ENCODE results near the gene ITPR1.

The ITPR1 gene

DNA sequence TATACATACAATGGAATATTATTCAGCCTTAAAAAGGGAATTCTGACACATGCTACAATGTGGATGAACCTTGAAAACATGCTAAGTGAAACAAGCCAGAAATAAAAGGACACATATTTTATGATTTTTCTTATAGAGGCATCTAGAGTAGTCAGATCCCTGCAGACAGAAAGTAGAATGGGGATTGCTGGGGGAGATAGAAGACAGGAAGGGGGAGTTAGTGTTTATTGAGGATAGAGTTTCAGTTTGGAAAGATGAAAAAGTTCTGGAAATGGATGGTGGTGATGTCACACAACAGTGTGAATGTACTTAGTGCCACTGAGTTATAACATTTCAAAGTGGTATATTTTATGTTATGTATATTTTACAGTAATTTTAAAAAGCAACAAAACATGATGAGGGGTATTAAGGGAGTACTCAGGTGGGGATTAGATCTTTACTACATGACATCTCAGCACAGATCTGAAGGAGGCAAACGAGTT is 4.7 kb downstream of the ITPR1 start:
- no peaks in the 10 kb centered on the region for H3K4me1 ChIP-seq
- H3K27me3 ChIP-seq, result no peaks in the 10 kb centered on the region
- TF ChIP-seq, protein P1, sequence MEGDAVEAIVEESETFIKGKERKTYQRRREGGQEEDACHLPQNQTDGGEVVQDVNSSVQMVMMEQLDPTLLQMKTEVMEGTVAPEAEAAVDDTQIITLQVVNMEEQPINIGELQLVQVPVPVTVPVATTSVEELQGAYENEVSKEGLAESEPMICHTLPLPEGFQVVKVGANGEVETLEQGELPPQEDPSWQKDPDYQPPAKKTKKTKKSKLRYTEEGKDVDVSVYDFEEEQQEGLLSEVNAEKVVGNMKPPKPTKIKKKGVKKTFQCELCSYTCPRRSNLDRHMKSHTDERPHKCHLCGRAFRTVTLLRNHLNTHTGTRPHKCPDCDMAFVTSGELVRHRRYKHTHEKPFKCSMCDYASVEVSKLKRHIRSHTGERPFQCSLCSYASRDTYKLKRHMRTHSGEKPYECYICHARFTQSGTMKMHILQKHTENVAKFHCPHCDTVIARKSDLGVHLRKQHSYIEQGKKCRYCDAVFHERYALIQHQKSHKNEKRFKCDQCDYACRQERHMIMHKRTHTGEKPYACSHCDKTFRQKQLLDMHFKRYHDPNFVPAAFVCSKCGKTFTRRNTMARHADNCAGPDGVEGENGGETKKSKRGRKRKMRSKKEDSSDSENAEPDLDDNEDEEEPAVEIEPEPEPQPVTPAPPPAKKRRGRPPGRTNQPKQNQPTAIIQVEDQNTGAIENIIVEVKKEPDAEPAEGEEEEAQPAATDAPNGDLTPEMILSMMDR (IDR thresholded peaks at IDR 0.05; ENCODE audit: low read depth, low read length), result no peak

DNA sequence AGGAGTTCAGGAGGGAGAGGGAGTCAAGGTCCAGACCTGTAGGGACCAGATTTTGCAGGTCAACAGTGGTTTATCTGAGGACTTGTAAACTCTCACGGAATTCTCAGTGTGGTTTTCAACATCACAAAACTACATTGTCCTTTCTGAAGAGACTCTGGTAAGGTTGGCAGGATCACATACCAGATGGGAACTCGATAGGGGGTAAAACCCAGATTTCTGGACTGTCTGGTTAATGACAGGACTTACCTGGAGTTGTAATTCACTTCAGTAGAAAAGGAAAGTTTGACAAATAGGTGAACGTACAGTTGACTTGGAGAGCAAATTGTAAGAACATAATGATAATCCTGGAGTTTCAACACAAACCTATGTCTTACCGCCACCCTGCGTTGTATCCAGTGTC is 5.3 kb downstream of the ITPR1 start:
- Histone ChIP-seq H3K9me3 (no peaks in the 10 kb centered on the region), H3K4me1 (no peaks in the 10 kb centered on the region; the same call in 1 of the 2 replicates), H3K4me3 (ENCODE audit: low read depth, low read length) (no peak overlapping the region), H3K27me3 (no peaks in the 10 kb centered on the region), H3K36me3 (peaks cover 13% of the 10 kb centered on the region)
- DNase-seq, result no peak
- TF ChIP-seq, protein P1 (IDR thresholded peaks at IDR 0.05; ENCODE audit: low read depth, low read length), result no peak

More for the DNA sequence above, 4.7 kb downstream of the ITPR1 start:
- no peak overlapping the region for H3K4me3 ChIP-seq (ENCODE audit: low read depth, low read length)
- peaks cover 13% of the 10 kb centered on the region for H3K36me3 ChIP-seq
- no peaks in the 10 kb centered on the region for H3K9me3 ChIP-seq
- no peak for DNase-seq

DNA sequence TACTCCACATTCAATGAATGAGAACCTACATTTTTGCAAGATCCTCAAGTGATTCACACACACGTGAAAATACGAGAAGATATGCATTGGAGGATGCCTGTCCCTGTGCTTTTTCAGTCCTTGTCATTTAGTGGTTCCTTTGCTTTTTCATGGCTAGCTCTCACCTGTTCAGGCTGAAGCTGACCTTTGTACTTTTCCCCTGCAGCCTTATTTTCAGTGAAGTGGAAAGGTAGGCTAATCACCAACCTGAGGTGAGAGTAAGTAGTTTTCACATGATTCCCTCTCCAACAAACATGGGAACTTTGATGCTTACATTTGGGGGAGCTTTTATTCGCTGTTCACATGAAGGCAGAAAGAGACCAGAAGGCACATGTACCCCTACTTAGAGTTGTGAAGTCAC is 8.3 kb downstream of the ITPR1 start:
- DNase-seq, result no peak
- TF ChIP-seq, protein P1 (IDR thresholded peaks at IDR 0.05; ENCODE audit: low read depth, low read length), result no peak

DNA sequence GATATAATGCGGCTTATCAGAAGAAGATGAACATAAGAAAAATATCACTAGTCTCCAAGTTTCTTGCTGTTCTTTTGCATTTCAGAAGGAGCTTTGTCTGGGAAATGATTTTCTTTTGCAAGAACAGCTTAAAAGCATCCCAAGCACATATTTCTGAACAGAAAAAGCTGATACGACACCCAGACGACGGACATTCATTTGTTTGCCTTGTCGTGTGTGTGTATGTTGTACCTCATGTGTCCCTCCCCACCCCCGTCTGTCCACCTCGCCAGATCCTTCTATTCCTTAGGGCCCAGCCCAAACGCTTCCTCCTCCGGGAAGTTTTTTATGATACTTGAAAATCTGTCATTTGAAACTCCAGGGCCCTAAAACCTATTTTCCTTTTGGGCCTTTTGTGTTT is 8.8 kb downstream of the ITPR1 start:
- TF ChIP-seq, protein P1 (IDR thresholded peaks at IDR 0.05; ENCODE audit: low read depth, low read length), result no peak
- H3K4me1 ChIP-seq, result peaks cover 16% of the 10 kb centered on the region
- DNase-seq, result no peak
- H3K9me3 ChIP-seq, result no peaks in the 10 kb centered on the region
- H3K27me3 ChIP-seq, result no peaks in the 10 kb centered on the region
- H3K4me3 ChIP-seq (ENCODE audit: low read depth, low read length), result no peak overlapping the region
- H3K36me3 ChIP-seq, result peaks cover 13% of the 10 kb centered on the region; the same call in 1 of the 2 replicates

More for the DNA sequence above, 8.3 kb downstream of the ITPR1 start:
- Histone ChIP-seq H3K9me3 (no peaks in the 10 kb centered on the region), H3K4me3 (ENCODE audit: low read depth, low read length) (no peak overlapping the region), H3K36me3 (peaks cover 13% of the 10 kb centered on the region; the same call in 1 of the 2 replicates), H3K27me3 (no peaks in the 10 kb centered on the region), H3K4me1 (peaks cover 13% of the 10 kb centered on the region)

DNA sequence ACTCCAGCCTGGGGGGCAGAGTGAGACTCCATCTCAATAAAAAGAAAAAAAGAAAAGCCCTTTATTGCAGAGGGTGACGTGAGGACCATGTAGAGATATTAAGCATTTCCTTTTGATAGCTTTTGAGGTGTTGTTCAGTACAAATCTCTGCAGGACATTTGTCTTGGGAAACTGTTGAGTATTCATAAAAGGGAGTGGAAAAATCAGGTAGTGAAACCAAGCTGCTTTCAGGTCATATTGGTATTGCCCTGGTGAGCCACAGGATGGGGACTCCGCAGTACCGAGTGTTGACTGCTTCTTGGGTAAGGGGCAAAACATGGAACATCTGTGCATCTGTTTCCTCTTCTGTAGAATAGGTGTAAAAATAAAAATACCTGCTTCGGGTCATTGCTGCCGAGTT is 9.9 kb downstream of the ITPR1 start:
- H3K4me1 ChIP-seq, result peaks cover 25% of the 10 kb centered on the region
- TF ChIP-seq, protein P1 (IDR thresholded peaks at IDR 0.05; ENCODE audit: low read depth, low read length), result no peak
- DNase-seq, result no peak
- no peaks in the 10 kb centered on the region for H3K9me3 ChIP-seq
- H3K4me3 ChIP-seq (ENCODE audit: low read depth, low read length), result no peak overlapping the region
- H3K27me3 ChIP-seq, result no peaks in the 10 kb centered on the region
- H3K36me3 ChIP-seq, result peaks cover 13% of the 10 kb centered on the region; the same call in 1 of the 2 replicates

DNA sequence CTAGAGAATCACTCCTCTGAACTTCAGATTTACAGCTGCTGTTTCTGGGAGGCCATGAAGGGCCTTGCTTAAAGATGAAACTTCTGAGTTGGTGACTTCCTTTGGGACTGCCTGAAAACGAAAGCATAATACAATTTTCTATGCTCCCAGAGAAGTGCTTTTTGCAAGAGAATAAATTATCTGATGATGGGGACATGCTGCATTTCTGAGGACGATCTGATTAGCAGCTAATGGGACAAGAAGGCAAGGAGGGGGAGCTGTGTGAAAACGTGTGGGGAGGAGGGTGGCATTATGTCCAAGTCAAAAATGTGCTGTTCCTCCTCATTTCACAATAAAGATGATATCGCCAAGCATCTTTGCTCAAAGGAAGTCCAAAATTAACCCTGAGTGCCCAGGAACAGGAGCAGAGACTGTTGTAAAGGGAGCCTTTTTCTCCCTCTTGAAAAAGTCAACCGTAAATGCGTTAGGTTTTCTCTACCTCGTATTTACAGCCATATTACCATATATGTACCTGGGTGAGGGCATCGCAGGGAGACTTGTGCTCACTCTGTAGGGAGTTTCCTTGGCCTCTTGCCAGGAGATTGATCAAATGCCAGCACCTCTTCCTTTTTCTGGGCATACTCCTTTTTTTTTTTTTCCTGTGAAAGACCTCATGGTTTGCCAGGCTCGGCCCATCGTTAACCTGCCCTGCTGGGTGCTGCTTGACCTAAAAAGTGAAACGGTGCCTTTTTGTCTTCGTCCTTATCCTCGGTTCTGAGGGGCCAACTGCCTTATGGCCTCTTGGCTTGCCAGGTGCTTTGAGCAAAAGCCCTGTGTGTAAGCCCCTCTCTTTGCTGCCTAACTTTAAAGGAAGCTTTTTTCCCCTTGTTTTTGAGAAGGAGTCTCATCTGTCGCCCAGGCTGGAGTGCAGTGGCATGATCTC is 11.5 kb downstream of the ITPR1 start:
- peak; percentile 54 for DNase-seq
- Histone ChIP-seq H3K36me3 (peaks cover 23% of the 10 kb centered on the region), H3K27me3 (no peaks in the 10 kb centered on the region), H3K4me3 (ENCODE audit: low read depth, low read length) (peak overlapping the region; percentile 37), H3K4me1 (peaks cover 29% of the 10 kb centered on the region), H3K9me3 (no peaks in the 10 kb centered on the region)
- TF ChIP-seq, protein P1 (IDR thresholded peaks at IDR 0.05; ENCODE audit: low read depth, low read length), result no peak
